Stimulated activated naive B cell treated with anti-CD40 and anti-IgM and Interleukin-4, amounts not matched to agents 10 μg/mL and 1 μg/mL and 100 μg/mL, for 72 hours (primary cell): ENCODE results near the gene SORBS2.

Experiments
- ATAC-seq, 2 donors: fragments of 150-1000 bp; cut with Tn5 transposase; replicated peaks; 2 replicates each; pipeline ENCODE4 v1.10.0; 2021; ENCODE audit warnings: moderate library complexity in 1 of 2
- DNase-seq: peaks from one replicate; pipeline ENCODE4 v3.0.0; 2021
- H3K27ac Mint-ChIP-seq: one replicate; pipeline ENCODE4 v1.8.0; 2022; ENCODE audit warnings: mild to moderate bottlenecking, mixed read lengths
- H3K27me3 Mint-ChIP-seq, 2 donors: one replicate each; pipeline ENCODE4 v1.8.0; 2022; ENCODE audit warnings: mixed read lengths in 2 of 2
- H3K36me3 Mint-ChIP-seq, 2 donors: one replicate each; pipeline ENCODE4 v1.8.0; 2022; ENCODE audit warnings: mixed read lengths in 2 of 2, mild to moderate bottlenecking in 1 of 2
- H3K4me1 Mint-ChIP-seq, 2 donors: one replicate each; pipeline ENCODE4 v1.8.0; 2022; ENCODE audit warnings: mixed read lengths in 2 of 2, mild to moderate bottlenecking in 1 of 2
- H3K4me3 Mint-ChIP-seq, 2 donors: one replicate each; pipeline ENCODE4 v1.8.0; 2022; ENCODE audit warnings: mild to moderate bottlenecking in 2 of 2, mixed read lengths in 2 of 2, moderate library complexity in 1 of 2
- H3K9me3 Mint-ChIP-seq, 2 donors: one replicate each; pipeline ENCODE4 v1.8.0; 2022; ENCODE audit warnings: mixed read lengths in 2 of 2, mild to moderate bottlenecking in 1 of 2

Gene SORBS2

DNA sequence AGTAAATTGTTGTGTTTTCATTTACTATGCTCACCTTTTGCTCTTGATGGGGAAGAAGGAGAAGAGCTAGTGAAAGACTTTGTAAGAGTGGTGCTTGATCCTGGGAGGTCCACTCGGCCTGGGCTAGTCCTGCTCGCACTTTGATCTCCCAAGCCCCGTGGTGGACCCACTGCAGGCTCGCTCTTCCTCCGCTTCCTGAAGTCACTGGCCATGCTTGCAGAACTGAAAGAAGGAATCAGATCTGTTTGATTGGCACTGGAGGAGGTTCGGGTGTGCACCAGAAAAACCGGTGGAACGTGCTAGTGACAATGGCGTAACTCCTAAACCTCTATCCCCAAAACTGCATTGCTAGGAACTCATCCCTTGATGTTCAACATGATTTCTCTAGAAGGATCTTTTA, 185.2 kb downstream of the SORBS2 start:
- Mint-ChIP-seq H3K36me3 (no peaks in the 10 kb centered on the region), H3K9me3 (no peaks in the 10 kb centered on the region), H3K27ac (no peak overlapping the region), H3K4me1 (no peaks in the 10 kb centered on the region), H3K27me3 (peaks cover 13 to 21% of the 10 kb centered on the region in 2 donors), H3K4me3 (no peak overlapping the region)
- no peak for ATAC-seq
- DNase-seq = no peak

DNA sequence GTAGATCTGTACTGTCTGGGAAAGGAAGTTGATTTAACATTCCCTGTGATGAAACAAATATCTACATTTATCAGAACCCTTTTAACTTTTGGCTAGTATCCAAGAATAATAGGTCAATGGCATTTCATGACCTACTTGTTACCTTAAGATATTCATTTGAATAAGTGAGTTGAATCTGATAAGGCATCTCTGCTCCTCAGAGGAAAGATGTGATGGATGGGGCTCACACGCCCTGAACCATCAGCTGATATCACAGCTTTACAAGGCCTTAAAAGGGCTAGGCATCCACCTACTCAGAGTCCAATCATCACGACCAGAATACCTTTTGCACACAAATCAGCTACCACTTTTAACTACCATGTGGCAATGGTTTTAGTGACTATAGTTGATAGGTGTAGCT, 186.5 kb downstream of the SORBS2 start:
- Mint-ChIP-seq H3K4me1 (no peaks in the 10 kb centered on the region), H3K9me3 (no peaks in the 10 kb centered on the region), H3K36me3 (no peaks in the 10 kb centered on the region), H3K4me3 (no peak overlapping the region), H3K27me3 (peaks cover 13 to 21% of the 10 kb centered on the region in 2 donors), H3K27ac (no peak overlapping the region)
- ATAC-seq (no peak), DNase-seq (no peak)

DNA sequence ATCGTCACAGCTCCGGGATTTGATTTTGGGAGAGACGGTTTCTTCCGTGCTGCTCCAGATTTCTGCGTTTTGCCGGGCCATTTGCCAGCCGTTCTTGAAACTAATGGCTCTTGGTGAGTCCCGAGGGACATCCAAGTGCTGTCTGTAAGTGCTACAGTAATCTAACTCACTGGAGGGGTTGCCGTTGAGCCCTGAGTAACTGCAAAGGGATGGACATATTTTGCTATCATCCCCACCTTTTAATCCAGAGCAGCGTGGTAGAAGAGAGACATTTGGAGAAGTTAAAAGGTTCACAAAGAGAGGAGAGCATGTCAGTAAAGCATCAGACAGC, 187.8 kb downstream of the SORBS2 start:
- H3K27ac Mint-ChIP-seq = no peak overlapping the region
- no peaks in the 10 kb centered on the region for H3K36me3 Mint-ChIP-seq
- ATAC-seq (no peak), DNase-seq (no peak)
- no peaks in the 10 kb centered on the region for H3K4me1 Mint-ChIP-seq
- peaks cover 19 to 22% of the 10 kb centered on the region in 2 donors for H3K27me3 Mint-ChIP-seq
- no peak overlapping the region for H3K4me3 Mint-ChIP-seq
- H3K9me3 Mint-ChIP-seq = peaks cover 0 to 2% of the 10 kb centered on the region in 2 donors

DNA sequence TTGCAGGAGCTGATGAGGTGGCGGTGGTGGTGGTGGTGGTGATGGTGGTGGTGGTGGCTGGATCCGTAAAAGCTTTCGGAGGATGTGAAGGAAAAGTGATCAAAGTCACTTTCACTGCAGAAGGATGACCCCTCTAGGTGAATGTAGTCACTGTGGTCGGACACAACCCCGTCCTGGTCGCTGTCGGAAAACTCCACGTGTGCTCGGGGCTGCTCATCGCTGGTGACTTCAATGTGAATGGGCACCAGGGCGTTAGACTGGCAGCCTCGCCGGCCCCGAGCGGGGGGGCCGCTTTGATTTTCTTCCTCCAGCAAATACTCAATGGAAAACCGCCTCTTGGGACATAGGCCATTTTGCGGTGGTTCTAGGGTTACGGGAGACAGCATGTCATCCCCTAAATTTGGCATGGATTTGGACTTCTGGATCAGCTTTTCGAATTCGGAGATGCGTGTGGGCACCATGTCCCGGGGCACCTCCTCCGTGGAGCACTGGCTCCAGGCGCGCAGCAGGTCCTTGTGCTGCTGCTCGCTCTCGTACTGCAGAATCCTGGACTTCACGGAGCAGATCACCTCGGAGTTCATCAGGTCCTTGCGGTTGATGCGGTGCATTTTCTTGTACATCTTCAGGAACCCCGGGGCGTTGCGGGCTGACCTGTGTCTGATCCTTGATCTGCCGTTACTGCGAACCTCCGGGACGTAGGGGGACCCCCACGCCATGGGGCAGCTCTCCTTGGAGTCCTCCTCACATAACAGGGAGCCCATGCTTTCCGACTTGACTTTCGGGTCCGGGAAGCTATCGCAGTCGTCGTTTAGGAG, 188.3 kb downstream of the SORBS2 start:
- Mint-ChIP-seq H3K27ac (no peak overlapping the region), H3K4me3 (no peak overlapping the region), H3K9me3 (peaks cover 0 to 2% of the 10 kb centered on the region in 2 donors), H3K36me3 (no peaks in the 10 kb centered on the region), H3K4me1 (no peaks in the 10 kb centered on the region), H3K27me3 (peaks cover 14 to 17% of the 10 kb centered on the region in 2 donors)
- ATAC-seq (no peak), DNase-seq (no peak)

DNA sequence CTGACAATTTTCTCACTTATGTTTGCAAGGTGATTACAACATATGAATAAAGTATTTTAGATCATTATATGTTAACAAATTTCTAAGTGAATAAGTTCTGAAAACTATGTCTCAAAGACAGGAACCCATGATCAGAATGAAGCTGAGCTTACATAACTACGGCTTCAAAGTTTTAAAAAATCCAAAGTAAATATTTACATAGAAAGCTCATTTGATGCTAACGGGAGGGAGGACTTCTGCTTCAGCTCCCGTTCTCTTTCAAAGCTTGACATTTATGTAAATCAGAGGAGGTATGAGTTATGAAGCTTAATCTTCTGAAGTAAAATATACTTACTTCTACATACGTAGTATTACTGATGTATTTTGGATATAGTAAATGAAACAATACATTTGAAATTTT, 203.8 kb downstream of the SORBS2 start:
- no peaks in the 10 kb centered on the region for H3K36me3 Mint-ChIP-seq
- no peak overlapping the region for H3K4me3 Mint-ChIP-seq
- peaks cover 11 to 15% of the 10 kb centered on the region in 2 donors for H3K27me3 Mint-ChIP-seq
- H3K4me1 Mint-ChIP-seq = peaks cover 5 to 6% of the 10 kb centered on the region in 2 donors
- H3K9me3 Mint-ChIP-seq = no peaks in the 10 kb centered on the region
- no peak for DNase-seq
- H3K27ac Mint-ChIP-seq = no peak overlapping the region
- ATAC-seq = no peak

DNA sequence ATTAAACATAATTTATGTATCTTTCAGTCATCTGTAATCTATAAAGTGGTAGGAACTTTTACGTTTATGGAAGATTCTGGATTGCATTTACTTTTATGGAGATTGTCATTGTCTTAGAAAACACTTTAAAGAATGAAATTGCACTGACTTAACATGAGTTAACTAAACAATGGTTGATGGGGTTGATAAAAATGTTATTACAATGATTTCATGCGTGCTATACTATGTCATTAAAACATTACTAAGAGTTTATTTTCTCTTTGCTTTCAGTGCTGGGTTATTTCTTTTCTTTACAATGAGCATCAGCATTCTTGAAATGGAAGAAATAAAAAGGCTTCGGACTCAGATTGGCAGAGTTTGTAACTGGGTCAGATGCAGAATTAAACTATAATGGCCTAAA, 209.6 kb downstream of the SORBS2 start:
- Mint-ChIP-seq H3K4me1 (peaks cover 4 to 6% of the 10 kb centered on the region in 2 donors), H3K36me3 (no peaks in the 10 kb centered on the region), H3K9me3 (no peaks in the 10 kb centered on the region), H3K4me3 (no peak overlapping the region), H3K27ac (no peak overlapping the region), H3K27me3 (peaks cover 19 to 35% of the 10 kb centered on the region in 2 donors)
- ATAC-seq (no peak), DNase-seq (no peak)

DNA sequence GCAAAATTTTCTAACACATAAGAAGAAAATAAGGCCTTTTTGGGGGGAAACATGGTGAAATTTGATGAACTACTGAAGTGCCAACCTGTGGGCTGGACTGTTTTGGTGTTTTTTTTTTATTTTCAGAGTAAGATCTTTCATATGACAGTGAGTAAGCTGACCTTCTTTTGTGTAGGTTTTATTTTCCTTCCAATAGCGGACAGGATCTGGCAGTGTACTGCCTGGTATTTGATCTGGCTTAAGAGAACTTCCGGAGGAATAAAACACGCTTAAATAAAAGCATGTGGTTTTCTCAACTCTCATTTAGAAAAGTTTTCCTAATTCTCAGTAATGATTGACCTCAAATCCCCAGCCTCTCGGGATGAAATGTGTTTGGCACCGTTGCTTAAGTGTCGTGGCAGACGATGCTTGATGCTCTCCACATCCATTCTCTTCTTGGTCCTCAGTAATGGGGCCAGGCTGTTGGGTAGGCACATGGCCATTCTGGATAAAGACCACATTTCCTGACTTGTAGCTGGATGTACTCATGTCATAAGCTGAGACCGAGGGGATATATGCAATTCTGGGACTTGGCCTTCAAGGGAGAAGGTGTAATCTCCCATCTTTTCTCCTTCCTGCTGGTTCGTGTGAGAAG, 211.1 kb downstream of the SORBS2 start:
- Mint-ChIP-seq H3K27ac (no peak overlapping the region), H3K36me3 (no peaks in the 10 kb centered on the region), H3K4me3 (no peak overlapping the region), H3K4me1 (peaks cover 4 to 6% of the 10 kb centered on the region in 2 donors), H3K27me3 (peaks cover 17 to 34% of the 10 kb centered on the region in 2 donors), H3K9me3 (no peaks in the 10 kb centered on the region)
- ATAC-seq (no peak), DNase-seq (no peak)

DNA sequence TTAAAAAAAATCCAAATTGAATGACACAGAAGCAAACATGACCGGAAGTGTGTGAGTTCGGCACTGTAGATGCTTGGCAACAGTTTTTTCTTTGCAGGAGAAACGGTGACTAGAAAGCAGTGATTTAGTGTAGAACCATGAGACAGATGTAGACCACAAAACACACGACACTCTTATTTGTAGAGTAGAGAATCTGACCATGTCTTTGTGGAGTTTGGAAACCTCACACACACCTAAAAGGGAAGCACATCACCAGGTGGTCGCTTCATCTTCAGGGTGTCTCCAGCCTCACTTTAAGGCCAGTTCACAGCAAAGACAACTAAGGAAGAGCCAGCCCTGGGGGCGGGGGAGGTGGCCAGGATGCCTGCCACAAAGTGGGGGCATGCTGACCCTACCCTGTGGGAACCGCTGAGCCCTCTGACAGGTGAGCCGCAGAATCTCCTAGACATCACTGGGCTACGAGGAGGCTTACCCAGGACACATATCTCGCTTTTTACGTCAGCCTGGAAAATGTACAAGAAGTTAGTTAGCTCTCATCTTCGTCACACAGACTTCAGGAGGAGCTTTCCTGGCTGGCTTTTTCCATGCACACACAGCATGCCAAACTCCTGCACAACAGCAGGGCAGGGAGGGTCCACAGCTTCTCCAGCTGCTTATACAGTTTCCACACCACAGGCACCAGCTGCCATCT, 212.3 kb downstream of the SORBS2 start:
- H3K4me3 Mint-ChIP-seq = no peak overlapping the region
- no peak overlapping the region for H3K27ac Mint-ChIP-seq
- no peak for DNase-seq
- peaks cover 17 to 34% of the 10 kb centered on the region in 2 donors for H3K27me3 Mint-ChIP-seq
- ATAC-seq = no peak
- no peaks in the 10 kb centered on the region for H3K9me3 Mint-ChIP-seq
- peaks cover 4 to 6% of the 10 kb centered on the region in 2 donors for H3K4me1 Mint-ChIP-seq
- H3K36me3 Mint-ChIP-seq = no peaks in the 10 kb centered on the region

DNA sequence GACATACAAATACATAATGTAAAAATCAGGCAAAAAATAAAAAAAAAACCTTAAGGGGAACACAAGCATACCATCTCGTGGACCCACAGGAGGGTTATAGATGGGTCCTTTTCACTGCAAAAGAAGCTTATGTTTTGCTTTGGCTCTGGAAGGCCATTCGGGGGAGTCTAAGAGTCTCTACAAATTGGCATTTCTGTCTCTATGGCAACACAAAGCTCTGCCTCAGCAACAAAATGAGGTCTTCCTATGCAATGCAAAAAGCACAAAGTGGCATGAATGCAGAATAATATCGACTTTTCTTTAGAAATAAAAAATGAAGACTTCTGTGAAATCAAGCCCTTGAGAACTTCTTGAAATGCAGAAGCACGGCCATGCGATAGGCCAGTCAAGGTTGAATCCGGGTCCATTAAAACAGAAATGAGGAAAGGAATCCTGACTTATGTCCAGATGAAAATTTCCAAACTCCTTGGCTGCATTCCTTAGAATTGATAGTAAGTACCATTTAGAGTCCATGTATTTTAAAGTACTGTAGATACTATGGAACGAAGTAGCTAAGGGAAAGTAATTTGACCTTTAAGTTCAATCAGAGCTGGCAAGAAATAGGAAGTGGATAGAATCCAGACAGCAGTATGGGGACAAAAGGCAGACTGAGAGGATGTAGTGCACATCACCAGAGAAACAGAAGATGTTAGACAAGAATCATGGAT, 213.0 kb downstream of the SORBS2 start:
- H3K27ac Mint-ChIP-seq = no peak overlapping the region
- no peak for DNase-seq
- H3K27me3 Mint-ChIP-seq = peaks cover 12 to 28% of the 10 kb centered on the region in 2 donors
- H3K4me3 Mint-ChIP-seq = no peak overlapping the region
- no peaks in the 10 kb centered on the region for H3K36me3 Mint-ChIP-seq
- no peak for ATAC-seq
- H3K9me3 Mint-ChIP-seq = no peaks in the 10 kb centered on the region
- H3K4me1 Mint-ChIP-seq = peaks cover under 1% of the 10 kb centered on the region in 2 donors

DNA sequence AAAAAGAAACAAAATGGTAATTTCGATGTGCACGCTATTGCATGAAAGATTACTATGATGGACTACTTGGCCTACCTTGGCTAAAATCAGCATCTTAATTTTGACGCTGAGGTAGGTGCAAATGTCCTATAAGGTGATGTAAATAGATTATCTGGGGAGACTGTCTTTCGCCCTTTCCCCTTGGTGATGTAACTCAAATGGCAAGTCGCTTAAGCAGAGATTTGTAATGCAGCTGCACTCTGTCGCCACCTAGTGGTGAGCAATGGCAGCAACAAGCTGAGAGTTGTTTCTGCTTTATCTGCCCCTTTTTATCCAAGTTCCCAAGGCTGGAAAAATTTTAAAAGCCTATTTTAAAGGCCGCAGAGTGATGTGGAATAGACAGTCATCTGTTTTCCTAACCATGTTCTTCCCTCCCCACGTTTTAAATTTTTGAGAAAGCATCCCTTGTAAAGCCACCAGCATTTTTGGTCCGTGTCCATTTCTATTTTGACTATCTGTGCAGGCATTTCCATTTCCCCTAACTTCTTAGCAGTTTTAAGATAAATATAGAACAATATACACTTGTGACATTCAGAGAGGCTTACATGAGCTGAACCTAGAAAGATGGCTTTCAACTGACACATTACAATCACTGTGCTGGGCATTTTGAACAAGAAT, 214.3 kb downstream of the SORBS2 start:
- Mint-ChIP-seq H3K4me3 (no peak overlapping the region), H3K9me3 (no peaks in the 10 kb centered on the region), H3K4me1 (no peaks in the 10 kb centered on the region), H3K27me3 (peaks cover 22 to 30% of the 10 kb centered on the region in 2 donors), H3K27ac (no peak overlapping the region), H3K36me3 (no peaks in the 10 kb centered on the region)
- peak; percentile 42 to 58 for ATAC-seq
- DNase-seq = peak; percentile 28

DNA sequence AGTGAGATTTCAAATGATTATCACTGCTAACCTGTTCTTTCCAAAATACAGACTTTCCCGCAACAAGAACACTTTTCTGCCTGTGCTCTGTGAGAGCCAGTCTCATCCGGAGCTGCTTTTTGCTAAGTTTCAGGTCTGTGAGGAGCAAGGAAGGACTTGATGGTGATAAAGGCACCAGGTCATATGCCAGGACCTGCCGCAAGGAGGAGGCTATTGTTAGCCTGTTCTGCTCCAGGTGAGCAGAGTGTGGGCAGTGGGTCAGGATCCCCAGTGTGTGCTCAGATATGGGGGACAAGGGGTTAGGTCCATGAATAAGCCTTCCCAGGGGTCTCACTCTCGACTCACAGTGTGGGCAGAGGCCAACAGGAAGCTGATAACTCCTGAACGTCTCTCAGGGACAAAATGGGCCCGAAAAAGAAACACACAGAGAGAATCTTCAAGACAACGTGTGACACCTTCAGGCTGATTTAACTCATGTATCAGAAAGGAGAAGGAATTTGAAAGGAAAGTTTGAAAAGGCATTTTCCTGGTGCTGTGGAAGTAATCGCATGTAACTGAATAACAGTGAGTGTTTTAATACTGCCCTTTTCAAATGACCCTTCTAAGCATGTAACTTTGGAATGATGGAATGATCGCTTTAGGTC, 219.0 kb downstream of the SORBS2 start:
- no peak for ATAC-seq
- Mint-ChIP-seq H3K4me1 (peaks cover 3 to 5% of the 10 kb centered on the region in 2 donors), H3K9me3 (peaks cover 2 to 3% of the 10 kb centered on the region in 2 donors), H3K36me3 (peaks cover 0 to 4% of the 10 kb centered on the region in 2 donors), H3K27me3 (peaks cover 31 to 44% of the 10 kb centered on the region in 2 donors), H3K27ac (peak overlapping the region; percentile 9), H3K4me3 (no peak overlapping the region)
- DNase-seq = no peak

DNA sequence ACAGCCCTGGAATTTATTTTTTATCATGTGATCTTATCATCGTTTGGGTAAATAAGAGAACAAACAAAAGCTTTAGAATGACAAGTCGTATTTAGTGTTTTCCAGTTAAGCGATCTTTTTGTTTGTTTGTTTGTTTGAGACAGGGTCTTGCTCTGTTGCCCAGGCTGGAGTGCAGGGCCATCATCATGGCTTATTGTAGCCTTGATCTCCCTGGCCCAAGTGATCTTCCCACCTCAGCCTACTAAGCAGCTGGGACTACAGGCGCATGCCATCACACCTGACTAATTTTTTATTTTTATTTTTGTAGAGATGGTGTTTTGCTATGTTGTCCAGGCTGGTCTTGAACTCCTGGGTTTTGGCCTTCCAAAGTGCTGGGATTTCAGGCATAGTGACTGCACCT, 219.6 kb downstream of the SORBS2 start:
- H3K27ac Mint-ChIP-seq = no peak overlapping the region
- H3K4me3 Mint-ChIP-seq = no peak overlapping the region
- peaks cover 6% of the 10 kb centered on the region in 2 donors for H3K9me3 Mint-ChIP-seq
- peaks cover 8 to 10% of the 10 kb centered on the region in 2 donors for H3K4me1 Mint-ChIP-seq
- ATAC-seq (no peak), DNase-seq (no peak)
- H3K36me3 Mint-ChIP-seq = peaks cover 4 to 8% of the 10 kb centered on the region in 2 donors
- peaks cover 35 to 49% of the 10 kb centered on the region in 2 donors for H3K27me3 Mint-ChIP-seq

DNA sequence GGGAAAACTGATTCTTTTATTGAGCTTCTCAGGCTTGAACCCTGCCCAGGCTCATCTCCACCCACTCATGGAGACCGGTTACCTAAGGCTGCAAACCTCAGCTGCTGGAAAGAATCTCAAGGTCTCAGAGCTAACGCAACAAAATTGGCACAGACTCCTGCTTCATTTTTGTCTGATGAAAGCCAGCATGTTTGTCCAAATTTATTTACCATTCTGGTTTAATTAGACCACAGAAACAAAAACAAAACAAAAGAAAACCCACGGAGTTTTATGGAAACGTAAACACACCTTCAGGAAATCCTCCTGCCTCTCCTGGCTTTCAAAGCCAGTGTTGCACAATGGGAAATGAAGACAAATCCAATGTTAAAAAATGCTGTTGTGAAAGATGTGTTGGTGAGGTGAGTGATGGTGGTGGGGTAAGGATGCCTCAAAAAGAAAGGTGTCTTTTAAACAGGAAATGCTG, 220.3 kb downstream of the SORBS2 start:
- Mint-ChIP-seq H3K4me1 (peaks cover 14 to 17% of the 10 kb centered on the region in 2 donors), H3K36me3 (peaks cover 4 to 8% of the 10 kb centered on the region in 2 donors), H3K4me3 (no peak overlapping the region), H3K27ac (peak overlapping the region; percentile 43), H3K9me3 (peaks cover 6% of the 10 kb centered on the region in 2 donors), H3K27me3 (peaks cover 37 to 53% of the 10 kb centered on the region in 2 donors)
- DNase-seq = no peak
- no peak for ATAC-seq
